Measurements from ENCODE around the gene P2RY13.

Gene P2RY13

GRCh38 chr3:151319628-151320027 is 9.7 kb downstream of the P2RY13 start:
- no peak for DNase-seq

DNA sequence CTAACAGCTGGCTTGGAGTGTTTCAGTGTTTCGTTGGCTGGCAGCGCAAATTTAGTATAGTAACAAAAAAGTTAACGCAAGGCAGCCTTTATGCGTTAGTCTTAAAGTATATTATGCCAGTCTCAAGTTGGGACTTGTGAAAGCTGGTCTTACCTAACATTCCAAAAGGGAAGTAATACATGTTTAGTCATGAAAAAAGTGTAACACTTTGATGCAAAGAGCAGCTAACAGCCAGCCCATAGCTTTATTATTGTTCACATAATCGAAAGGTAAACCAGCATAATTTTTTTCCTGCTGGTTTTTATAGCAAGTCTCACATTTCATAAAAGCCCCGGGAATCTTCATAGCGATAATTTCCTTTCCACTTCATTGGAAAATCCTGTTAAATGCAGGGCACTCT is 10.4 kb downstream of the P2RY13 start:
- DNase-seq: no peak

DNA sequence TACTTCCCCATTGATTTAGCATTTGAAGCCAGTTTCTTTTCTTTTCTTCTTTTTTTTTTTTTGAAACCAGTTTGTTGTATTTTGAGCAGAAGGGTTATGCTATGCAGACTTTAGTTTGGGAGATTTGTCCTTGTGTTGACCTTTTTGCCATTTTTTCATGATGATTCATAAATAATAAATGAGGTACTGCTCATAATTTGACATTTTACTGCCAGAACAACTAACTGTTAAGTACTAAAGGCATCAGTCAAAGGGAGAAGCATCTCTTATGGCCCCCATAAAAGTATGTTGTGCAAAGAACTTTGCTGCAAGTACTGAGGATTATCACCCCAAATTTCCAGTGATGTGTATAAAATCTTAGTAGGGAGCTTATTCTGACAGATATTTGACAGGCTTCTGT is 11.0 kb downstream of the P2RY13 start:
- DNase-seq: no peak

DNA sequence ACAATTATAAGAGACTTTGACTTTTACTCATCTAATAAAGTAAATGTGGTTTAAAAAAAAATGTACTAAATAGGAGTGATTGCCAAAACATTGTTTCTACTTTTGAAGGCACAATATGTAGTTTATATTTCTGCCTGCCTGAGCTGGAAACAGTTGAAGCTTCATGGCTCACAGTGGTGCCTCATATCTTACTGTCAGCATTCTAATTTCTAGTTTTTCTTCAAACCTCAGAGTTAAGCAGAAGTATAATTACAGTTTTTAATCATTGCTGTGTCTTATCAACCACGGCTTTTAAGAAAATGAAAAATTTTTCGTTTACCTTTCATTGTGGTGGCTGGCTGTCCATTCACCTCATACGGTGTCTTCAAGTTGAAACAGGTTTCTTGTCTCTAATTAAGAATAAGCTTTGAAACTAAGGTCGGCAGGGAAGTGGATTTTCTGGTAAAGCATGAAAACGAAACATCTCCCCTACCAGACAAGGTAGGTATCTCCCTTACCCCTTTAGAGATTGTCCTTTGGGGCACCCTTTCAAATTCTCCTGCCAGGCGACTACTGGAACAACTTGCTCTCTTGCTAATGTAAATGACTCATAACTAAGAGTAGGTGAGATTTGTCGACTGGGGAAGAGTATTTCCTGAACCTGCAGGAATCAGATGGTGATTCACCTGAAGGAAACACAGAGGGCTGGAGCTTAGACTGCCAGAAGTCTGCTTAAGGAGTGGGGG is 12.9 kb downstream of the P2RY13 start, which contains the start of gene GPR87:
GPR87 (minus strand) TSS at position 554 of the 725 bp plus-strand sequence. CDS start 16,720 bp downstream, outside the sequence.
- no peak for DNase-seq

- DNase-seq: no peak
These were observed 13.5 kb downstream of the P2RY13 start for GRCh38 chr3:151315846-151316245.

GRCh38 chr3:151315136-151315535 is 14.2 kb downstream of the P2RY13 start:
- DNase-seq: no peak

- no peak for DNase-seq
These were observed 14.8 kb downstream of the P2RY13 start for GRCh38 chr3:151314593-151314992.

DNA sequence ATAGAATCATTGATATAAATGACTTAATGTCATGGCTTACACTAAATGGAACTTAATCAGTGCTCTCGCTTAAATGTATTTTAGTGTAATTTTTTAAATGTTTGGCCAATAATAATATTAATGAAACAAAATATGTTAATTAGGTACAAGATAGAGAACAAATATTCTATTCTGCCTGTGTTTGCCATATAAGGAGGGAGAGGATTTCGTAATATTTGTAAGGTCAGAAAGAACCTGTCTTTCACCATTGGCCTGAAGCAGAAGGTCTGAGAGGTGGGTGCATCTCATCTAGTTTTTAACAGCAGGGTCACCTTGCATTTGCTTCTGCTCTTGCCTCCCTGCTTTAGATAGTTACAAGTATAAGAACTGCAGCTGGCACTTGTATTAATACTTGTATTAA is 15.2 kb downstream of the P2RY13 start:
- no peak for DNase-seq

DNA sequence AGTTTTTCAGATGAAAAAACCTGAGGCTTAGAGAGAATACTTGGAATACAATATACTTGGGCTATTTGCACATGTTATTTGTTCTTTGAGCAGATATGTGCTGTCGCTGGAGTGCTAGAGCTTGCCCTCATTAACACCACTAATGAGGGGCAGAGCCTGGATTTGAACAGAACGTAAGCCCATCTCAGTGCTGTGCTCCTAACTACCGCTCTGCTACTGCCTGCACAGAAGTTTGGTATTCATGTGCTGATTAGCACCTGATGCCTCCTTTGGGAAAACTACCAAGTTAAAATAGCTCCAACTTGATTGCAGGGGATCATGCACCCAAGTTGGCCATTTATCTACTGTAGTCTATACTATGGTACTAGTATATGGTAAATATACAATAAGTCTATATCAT is 16.4 kb downstream of the P2RY13 start:
- DNase-seq: no peak

DNA sequence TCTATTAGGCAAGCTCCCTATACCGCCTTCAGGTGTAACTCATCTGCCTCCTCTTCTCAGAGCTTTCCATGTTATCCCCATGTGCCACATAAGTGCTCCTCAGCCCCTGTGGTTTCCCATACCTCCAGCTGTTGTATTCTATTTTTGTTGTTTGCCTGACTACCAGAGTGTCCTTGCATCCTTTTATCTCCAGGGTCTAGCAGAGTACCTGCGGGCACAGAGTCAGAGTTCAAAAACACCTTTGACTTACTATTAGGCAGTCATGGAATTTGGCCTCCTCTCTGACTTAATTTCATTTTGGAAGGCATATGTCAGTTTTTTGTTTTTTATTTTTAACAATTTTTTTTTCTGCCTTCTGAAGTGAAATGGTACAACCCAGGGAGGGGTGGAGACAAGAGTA is 19.8 kb downstream of the P2RY13 start:
- DNase-seq: no peak

DNA sequence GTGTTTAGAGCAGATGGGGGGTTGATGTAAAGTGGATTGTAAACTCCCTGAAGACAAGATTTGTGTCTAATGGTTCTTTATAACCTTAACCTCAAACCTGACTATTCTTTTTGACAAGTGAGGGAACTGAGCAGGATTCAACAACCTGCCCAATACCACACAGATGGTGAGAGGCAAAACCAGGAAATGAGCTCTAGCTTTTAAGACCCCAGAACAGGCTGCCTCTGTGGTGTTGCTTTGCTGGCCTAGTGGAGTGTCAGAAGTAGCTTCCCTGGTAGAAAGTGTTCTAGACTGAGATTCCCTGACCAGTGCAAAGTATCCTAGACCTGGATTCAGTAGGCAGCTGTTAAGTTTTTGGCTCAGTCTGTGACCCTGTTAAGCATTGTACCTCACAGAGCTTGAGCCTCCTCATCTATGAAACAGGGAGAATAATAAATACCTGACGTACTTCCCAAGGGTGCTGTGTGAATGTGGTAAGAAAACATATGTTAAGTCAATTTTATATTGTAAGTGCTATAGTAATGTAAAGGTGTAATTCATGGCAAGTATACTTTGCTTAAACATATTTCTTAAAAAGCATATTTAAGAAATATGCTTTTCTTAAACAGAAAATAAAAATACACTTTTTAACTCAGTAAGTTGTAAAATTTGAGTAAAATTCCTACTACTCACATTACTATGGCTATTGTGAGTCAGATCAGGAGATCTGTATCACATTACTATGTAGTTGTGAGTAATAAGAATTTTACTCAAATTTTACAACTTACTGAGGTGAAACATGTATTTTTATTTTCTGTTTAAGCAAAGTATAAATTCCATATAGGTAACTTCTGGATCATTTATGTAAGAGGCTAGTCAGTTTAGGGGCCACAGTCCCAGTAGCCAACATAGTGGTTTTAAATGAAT is 21.5 kb downstream of the P2RY13 start:
- no peak for DNase-seq

- no peak for DNase-seq
These were observed 22.2 kb downstream of the P2RY13 start for GRCh38 chr3:151307131-151307530.

DNA sequence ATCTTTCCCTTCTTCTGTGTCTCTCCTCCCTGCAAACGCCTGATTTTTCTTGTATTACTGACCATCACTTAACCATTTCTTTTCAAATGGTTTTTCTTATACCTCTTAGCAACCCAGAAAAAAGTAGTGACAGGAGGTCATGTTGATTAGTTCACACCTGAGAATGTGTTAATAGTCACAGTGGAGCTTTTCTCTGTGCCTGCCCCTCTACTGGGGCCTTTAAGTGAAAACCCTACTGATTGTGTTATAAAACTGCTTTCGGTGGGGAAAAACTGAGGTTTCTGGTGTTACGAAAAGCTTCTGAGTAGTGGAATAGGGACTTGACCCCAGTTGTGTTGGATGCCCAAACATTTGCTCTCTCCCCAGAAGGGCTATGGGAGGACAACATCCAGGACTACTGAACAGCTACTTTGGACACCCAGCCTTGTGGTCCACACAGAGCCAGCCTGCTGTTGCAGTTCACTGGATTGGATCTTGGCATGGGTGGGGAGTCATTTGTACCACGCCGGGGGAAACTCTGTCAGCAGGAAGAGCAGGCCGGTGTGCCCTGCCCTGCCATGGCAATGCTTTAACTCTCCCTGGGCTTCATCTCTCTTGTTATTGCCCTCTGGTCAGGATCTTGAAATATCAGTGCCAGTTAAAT is 23.1 kb downstream of the P2RY13 start:
- no peak for DNase-seq

GRCh38 chr3:151305775-151306151 is 23.6 kb downstream of the P2RY13 start:
- no peak for DNase-seq

DNA sequence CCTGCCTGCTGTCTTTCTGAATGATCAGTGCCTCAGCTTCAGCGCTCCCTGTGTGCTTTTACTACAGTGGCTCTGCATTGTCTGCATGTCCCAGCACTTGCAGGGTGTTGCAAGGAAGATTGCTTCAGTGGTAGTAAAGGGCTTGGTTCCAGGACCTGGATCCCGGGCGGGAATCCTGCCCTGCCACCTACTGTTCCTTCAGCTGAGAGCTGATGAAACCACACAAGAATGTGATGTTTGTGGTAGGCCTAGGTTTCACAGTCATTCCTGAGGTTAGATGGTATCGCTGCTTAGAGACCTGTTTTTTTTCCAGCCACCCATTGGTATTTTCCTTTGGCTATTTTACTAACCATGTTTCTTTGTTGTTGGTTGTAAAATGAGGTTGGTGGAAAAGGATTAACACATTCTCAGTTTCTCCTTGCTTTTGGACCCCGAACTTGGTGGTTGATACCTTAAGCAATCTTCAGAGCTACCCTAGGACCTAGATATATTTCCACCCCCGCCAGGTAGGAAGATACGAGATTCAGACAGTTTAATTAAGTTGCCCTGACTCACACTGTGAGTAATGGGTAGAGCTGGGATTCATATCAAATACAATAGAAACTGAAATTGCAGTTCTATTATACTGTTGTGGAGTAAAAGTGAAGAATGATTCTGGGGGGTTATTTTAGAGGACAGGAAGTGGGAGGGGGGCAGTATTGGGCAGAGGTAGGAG is 24.1 kb downstream of the P2RY13 start:
- no peak for DNase-seq

DNA sequence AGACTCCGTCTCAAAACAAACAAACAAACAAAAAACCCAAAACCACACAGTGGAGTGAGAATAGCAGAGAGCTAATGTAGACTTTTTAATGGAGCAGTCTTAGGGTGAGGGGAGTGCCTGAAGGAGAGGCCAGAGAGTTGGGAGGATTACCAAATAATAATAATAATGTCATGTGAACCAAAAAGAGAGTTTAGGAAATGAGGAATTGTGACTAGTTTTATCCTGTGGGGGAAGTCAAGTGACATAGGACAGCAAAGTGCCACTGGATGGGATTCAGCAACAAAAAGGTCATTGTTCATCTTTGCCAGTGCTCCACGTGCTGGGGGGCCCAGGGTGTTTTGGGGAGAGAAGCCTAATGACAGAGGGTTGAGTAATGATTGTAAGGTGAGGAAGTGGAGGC is 25.6 kb downstream of the P2RY13 start:
- no peak for DNase-seq

GRCh38 chr3:151301787-151302186 is 27.6 kb downstream of the P2RY13 start:
- no peak for DNase-seq

- no peak for DNase-seq
These were observed 28.8 kb downstream of the P2RY13 start for GRCh38 chr3:151300539-151300938.

GRCh38 chr3:151299006-151299405 is 30.3 kb downstream of the P2RY13 start:
- no peak for DNase-seq

GRCh38 chr3:151297429-151297828 is 31.9 kb downstream of the P2RY13 start:
- no peak for DNase-seq

GRCh38 chr3:151296226-151296625 is 33.1 kb downstream of the P2RY13 start:
- no peak for DNase-seq

DNA sequence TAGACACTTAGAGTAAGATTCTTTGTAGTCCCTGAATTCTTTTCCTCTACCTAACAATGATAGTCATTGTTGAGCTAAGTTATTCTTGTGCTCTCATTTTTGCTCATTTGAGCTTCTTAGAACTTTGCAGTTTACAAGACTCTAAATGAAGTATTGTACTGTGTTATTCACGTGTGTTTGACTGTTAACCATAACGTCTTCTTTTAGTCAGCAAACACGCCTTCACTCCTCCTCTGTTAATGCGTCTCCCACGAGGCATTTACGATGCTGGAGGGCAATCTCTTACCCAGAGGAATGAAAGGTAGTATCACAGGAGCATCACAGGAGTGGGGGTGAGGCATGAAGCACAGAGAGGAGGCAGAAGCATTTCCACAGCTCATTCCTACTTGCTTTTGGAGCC is 36.2 kb downstream of the P2RY13 start:
- DNase-seq: no peak

DNA sequence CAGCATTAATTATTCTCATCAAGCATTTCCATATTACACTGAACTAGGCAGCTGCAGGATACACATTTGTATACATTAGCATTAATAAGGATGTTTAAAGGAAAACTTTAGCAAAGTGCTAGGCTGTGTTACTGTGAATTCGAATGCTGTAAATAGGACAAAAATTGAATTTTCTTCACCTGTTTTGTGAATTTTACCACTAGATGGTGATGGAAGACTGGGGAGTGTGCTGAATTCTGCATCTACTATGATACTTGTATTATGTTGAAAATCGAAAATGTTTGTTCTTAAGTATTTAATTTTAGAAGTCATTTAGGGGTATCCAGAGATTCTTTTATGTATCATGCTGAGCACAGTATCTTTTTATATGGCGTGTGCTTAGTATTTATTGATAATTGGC is 38.7 kb downstream of the P2RY13 start:
- no peak for DNase-seq
